Activated T-helper 1 cell treated with anti-CD3 and anti-CD28 coated beads, Interleukin-2, amount 50 U/mL, for 16 hours (primary cell): ENCODE results near the gene BRINP1.

Source experiments
- DNase-seq, 2 donors: peaks; one replicate each; pipeline ENCODE4 v3.0.0-alpha.2; 2020; ENCODE audit warnings: low read depth in 1 of 2, low spot score in 1 of 2

BRINP1 gene

DNA sequence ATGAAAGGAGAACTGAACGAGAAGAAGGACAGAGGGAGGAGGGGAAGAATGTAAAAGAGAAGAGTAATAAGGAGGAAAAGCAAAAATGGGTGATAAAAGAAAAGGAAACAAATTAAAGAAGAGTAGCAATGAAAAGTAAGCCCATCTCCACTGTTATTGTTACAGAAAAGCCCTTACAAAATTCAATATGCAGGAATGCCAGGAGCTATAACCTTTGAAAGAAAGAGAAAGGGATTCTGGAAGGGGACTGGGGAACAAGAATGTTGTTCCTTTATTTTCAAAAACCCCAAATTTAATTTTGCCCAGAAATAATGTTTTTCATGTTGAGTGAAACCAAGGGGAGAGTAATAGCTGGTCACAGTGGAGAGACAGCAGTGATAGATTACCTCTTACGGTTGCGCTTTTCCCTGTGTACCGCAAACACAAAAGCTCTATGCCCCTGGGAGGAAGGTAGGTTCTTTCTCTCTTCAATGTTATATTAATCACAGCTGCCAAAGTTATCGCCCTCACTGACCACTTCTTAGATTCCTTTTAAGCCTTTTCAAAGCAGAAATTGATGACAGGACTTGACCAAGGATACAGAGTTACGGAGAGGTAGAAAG is 86.7 kb downstream of the BRINP1 start:
- no peak for DNase-seq

DNA sequence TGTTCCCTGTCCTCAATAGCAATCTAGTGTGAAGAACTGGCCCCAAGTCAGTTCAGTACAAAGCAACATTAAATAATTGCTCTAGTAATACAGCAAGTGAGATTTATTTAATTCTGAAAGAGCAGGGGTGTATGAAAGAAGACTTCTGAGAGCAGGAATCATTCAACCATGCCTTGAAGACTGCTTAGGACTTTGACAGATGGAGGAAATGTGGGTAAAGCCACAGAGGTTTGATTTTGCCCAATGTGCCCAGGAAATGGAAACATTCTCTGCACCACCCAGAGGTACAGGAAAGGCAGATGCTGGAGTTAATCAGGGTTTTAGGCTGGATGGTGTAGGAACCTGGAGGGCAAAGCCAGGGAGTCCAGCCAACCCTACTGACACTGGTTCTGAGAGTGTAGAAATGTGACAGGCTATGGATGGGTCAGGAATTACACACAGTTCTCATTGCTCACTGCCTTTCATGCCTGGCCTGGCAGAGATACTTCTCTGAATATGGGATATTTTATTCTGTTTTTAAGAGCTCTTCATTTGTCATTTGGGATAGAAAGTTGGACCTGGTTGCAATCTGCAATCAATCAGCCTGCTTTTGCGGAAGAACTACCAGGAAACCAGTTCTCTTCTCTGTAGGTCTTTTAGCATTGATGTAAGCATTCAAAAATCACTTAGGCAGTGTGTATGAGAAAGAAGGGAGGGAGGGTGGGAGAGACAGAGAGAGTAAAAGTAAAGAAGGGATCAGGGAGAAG is 88.3 kb downstream of the BRINP1 start:
- no peak for DNase-seq

DNA sequence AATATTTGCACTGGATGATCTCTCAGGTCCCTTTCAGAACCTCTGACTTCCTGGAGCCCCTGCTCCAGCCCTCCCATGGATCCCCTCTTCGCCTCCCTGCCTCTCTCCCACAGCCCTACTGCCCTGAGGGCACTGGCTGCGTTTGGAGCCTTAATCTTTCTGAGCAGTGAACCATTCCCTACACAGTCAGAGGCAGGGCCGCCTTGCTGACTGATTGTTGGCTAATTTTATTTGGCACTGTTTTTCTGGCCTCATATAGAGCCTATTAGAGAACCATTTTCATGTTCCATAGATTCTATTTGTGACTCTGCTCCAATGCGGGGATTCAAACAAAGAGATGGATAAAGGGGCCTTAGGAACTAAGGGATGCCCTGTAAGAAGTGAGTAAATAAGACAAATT is 91.1 kb downstream of the BRINP1 start:
- DNase-seq = no peak

DNA sequence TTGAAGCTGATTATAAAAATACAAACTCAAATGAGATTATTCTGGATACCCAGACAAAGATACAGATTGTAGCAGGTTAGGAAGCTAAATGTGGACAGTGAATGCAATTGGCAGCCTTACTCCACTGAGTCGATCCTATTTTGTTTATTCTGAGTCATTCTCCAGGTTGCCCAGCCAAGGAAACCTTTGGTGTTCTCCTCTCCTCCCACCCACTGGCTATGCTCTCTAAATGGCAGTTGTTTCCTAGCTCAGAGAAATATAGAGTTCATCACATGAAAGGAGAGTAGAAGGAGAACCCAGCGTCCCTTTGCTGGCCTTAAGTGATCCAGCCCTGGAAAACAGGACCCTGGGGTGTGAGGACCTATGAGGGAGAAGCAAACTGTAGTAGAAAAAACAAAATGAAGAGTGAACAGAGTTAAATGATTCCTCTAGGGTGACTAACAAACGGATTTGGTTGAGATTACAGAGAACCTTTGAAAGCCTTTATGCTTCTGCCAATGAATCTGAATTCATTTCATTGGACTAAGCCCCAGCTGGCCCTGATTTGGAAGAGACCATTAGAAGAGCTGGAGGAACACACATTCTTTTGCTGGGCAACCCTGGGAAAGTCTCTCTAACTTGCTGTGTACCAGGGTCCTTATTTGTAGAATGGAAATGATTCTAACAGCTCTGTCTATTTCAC is 95.1 kb downstream of the BRINP1 start:
- no peak for DNase-seq

DNA sequence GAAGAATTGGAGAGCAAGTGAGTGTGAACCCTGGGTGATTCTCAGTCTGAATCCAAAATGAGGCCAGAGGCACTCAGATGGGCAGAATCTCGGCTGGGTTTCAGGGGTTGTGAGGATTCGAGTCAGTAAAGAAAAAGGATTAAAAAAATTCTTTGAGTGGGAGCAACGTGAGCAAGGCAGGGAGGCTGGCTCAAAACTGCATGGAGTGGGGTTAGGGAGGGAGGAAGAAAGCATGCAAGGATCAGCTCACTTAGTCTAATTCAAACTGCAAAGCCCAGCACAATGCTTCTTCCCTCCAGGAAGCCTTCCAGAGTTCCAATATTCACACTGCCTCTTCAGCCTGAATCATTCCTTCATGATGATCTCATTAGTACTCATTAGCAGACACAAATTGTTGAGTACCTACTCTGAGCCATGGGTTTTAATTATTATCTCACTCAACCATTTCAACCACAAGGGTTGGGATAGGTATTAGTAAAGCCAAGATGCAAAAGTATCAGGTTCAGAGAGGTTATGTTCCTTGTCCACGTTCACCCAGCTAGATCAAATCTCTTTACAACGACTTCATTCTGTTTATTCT is 95.8 kb downstream of the BRINP1 start:
- DNase-seq = no peak

DNA sequence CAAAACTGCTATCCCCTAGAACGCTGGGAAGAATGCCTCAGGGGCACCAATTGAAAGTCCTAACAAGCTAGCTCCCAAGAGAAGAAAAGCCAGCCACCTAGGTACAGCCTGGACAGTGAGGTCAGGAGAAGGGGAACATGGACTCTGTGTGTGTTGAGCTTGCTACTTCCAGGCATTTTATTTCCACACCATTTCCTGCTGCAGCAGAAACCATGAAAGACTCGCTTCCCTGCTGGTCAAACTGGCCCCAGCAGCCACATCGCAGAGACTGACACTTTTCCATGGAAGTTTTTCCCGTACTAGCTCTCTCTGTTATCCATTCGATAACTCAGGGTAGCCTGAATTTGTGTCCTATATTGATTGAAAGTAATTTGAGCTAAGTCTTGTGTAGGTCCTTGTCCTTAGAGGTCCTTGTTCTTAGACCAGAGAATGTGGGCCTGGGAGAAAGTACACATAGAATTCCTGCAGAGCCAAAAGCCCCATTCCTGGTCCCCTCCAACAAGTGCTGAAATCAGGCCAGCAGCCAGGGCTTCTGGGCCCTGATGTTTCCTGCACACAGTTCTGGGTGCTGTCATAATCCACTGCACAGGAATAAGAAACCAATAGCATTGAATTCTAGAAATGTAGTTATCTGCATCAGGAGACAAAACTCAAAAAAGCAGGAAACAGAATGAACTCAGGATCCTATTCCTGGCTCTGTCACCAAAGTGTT is 96.6 kb downstream of the BRINP1 start:
- no peak for DNase-seq

DNA sequence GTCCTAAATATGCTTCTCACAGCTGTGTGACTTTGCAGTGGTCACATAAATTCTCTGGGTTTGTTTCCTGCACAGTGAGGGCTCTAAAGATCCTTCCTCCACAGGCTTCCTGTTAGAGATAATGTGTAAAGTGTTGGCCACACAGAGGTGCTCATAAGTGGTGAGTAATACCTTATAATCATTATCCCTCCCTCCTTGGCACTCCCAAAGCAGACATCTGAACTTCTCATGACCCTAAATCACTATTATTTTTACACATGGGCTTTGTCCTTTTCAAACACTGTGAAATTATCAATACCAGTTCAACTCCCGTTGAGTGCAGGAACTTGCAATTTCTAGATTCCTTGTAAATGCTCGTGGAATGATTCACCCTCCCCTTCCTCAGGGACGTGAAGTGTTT is 100.2 kb downstream of the BRINP1 start:
- DNase-seq = no peak

DNA sequence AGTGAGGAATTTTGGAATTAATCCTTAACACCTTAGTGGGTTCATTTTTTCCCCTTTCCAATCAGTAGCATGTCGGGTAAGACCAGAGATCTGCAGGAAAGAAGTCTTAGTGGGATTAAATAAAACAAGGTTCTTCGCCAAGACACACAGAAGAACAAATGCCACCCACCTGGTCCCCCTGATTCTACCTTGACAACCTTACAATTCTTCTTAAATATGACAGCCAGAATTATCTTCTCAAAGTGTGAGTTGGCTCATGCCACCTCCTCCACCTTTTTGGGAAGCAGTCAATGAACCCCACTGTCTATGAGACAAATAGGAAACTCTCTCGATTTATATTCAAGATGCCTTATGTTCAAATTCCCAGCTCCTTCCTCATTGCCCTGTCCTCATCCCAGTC is 105.1 kb downstream of the BRINP1 start:
- no peak for DNase-seq

DNA sequence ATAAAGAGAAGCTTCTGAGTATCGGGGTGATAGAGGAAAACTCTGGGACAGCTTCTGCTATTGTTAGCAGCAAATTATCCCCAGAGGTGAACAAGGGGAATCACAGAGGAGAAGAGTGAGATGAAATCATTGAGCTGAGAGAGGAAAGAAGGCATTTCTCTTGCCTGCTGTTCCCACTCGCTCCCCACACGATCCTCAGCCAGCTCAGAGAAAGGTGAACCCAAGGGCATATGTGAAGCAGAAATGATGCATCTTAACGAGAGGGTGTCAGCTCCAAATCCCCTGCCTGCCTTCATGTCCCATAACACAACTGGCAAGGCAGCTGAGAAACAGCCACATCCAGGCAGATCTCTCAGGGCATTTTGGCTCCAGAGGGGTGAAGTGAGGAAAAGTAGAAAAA is 111.6 kb downstream of the BRINP1 start:
- DNase-seq = no peak

DNA sequence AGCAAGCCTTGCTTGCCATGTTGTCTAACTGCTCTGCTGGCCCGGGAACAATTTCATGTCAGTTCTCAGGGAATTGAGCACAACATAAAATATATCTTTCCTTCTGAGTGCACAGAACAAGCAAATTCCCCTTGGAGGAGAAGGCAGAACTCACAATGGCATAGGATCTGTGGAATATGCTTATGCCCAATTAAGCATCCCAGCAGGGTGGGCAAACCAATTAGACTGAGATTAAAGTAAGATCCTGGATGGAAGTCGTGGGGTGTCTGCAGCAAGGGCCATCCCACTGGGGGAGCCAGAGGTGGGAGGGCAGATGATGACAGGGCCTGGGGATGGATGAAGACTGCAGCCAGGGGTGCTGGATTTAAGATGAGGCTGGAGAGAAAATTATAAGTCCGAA is 114.1 kb downstream of the BRINP1 start:
- no peak for DNase-seq

DNA sequence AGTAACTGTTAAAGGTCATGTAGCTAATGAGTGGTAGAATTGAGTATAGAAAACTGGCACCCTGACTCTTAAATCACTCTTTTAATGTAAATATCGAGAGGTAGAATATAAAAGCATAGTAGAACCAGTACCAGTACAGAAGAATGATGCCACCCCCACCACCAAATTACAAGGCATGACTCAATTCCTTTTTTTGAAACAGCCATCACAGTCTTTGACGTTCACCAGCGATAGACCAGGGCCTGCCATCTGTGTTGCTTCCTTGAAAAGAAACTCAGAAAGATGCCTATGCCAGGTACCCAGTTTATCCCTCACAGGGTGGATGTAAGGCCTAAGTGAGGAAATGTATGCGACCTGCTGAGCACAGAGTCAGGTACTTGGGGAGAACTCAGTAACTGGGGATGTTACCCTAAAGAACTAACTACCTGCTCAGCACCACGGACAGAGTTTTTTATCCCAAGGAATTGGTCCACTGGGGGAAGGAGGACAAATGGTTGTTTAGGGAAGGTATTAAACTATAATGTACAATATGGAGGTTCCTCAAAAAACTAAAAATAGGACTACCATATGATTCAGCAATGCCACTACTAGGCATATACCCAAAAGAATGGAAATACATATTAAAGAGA is 116.5 kb downstream of the BRINP1 start:
- DNase-seq = no peak

DNA sequence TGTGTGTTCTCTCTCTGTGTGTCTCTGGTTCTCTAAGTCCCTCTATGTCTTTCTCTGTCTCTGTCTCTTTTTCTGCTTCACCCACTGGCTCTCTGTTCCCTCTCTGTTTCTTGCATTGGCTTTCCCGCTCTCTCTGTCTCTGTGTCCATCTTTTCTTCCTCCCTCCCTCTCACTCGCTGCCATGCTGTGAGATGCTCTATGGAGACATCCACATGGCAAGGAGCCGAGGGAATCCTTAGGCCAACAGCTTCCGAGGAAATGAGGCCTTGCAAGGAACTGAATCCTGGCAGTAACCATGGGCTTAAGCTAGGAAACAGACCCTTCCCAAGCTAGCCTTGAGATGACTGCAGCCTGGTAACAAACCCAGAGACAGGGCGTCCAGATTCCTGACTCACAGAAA is 117.3 kb downstream of the BRINP1 start:
- no peak for DNase-seq

DNA sequence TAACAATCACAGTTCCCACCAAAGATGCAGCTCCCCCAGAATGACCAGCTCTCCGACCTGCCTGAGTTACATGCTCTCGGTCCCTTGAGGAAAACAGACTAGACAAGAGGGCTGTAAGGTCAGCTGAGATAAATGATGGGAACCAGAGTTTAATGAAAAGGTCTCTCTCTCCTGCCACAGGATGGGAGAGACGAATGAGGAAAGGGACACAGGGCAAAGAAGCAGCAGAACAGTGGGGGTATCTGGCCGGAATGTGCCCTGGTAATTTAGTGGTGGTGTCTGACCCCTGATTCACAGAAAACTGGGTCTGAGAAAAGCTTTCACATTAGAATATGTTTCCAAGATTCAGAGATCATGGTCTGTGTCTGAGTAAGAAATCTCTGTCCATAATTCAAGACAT is 118.5 kb downstream of the BRINP1 start:
- DNase-seq = no peak

DNA sequence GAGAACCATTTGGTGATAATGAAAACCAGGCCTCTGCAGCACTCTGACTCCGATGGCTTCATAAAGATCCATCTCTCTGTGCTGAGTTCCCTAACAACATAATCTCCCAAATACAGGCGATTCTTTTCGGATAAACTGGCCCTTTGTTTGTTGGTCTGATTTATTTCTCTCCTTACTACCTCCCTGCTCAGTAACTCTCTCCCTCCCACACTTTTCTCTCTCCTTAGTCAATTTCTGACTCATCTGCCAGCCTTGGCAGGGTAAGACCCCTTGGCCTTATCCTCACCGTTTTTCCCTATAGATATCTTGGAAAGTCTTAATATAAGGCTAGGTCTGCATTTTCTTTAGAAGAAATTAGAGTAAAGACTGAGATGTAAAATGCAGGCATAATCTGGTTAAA is 128.7 kb downstream of the BRINP1 start:
- no peak for DNase-seq

DNA sequence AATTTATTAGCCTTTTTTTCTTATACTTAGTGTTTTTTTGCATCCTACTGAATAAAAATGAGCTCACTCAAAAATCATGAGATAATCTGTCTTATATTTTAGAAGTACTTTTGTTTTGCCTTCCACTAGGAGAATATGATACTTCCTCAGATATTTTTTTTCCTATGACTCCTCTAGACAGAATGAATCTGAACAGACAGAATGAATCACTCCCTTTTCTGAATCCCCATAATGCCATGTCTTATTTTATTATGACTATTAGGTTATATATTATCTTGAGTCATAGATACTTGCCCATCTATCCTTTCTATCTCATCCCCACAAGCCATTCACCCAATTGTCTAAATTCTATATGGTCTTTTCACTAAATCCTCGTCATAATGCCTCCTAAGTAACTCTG is 134.6 kb downstream of the BRINP1 start:
- no peak for DNase-seq

DNA sequence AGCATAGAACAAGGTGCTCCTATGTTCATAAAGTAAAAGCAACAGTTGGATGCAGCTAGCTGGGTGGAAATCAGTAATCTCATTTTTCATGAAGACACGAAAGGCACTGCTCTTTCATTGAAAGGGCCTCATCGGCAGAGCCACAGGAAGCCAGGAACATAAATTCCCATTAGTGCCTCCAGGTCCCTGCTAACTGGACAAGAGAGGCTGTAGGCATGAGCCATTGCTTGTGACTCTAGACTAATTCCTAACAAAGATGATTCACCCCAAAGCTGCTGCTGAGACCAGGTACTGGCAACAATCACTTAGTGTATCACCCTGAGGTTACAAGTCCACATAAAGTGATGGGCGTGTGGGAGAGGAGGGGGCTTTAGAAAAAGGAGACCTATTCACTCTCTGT is 141.8 kb downstream of the BRINP1 start:
- DNase-seq = no peak

DNA sequence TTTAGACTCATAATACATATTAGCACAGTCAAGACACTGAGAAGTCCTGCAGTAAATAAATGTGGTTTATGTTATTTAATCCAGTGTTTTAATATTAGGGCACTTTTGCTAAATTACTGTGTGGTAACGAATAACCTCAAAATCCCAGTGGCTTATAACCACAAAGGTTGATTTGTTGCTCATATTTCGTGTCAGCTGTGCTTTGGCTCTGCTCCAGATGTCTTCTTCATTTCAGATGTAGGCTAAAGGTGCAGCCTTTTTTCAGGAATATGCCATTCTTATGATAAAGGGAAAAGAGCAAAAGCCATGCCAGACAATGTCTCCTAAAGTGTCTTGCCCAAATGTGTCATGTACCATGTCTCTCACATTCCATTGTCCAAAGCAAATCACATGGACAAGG is 144.8 kb downstream of the BRINP1 start:
- no peak for DNase-seq

DNA sequence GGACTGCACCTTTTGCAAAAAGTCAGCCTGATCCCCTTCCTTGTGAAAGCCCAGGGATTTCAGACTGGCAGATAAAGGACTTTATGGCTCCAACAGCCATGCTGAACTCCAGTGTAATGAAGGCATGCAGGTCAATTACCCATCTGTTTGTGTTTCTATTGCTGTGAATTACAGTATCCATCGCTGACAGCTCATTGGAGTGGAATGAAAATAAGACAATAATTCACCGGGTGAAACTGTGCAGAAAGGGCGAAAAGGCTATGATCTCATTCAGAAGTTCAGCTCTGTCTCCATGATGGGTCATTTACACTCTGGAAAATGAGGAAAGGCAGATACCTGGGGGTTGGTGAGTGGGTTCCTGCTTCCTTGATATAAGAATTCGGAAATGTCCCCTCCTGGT is 148.0 kb downstream of the BRINP1 start:
- no peak for DNase-seq

DNA sequence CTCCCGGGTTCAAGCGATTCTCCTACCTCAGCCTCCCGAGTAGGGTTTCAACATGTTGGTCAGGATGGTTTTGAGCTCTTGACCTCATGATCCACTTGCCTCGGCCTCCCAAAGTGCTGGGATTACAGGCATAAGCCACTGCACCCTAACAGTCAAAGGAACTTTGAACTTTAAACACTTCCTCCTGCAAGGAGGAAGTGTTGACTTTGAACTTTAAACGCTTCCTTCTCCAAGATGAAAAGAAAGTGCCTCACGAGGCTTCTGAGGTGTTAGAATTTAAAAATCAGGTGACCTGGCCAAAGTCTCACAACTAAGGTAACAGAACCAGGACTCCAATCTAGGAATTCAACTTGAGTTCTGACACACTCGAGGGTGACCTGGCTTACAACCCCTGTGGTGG is 150.9 kb downstream of the BRINP1 start:
- no peak for DNase-seq

DNA sequence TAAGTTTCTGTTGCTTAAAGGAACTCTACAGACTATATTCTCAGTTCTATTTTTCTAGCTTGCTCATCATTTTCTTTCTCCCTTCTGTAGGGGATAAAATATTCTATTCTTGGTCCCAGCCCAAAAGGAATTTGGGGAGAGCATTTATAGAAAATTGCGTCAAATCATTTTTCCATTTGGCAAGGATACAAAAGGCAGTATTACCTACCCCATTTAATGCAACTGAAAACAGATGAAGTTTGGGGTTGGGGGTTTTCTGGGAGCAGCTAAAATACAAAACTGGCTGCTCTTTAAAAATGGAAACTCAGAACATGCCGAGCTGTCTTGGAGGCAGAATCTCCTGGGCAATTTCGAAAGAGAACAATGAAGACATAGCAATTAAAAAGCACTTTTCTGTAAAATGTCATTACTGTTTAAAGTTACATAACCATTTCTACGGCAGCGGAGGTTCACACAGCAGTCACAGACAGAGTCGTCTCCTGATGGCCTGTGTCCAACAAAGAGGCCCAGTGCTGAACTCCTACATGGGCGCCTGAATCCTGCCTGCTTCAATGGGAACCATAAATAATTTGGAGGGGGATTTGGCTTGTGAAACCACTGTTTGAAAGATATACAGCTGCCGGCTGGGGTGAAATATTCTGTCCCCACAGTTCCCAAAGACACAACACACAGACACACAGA is 152.4 kb downstream of the BRINP1 start:
- no peak for DNase-seq

DNA sequence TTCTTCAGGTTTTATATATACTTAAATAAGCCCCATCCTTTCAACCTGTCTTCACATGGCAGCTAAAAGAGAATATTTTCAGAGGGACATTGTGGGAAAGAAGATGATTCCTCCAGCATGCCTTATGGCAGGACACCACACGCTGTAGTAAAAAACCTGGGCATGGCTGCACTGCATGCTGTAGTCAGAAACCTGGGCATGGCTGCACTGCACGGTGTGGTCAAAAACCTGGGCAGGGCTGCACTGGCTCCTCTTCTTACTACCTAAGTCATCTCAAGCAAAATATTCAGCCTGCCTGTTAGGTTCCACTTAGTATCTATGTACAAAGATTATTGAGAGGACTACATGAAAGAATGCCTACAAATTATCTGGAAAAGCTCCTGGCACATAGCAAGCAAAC is 153.6 kb downstream of the BRINP1 start:
- no peak for DNase-seq
